RWPE1 (cell line): Measurements from ENCODE around the gene MRPS18A.

ENCODE experiments used
- CTCF ChIA-PET: fragments of 350-600 bp; sonication (Branson Sonifier 250); formaldehyde crosslinking; extraction: SDS; loops from one replicate; lab custom pipeline; 2021; lab: Yijun Ruan, JAX
- POLR2A ChIA-PET: fragments of 400-600 bp; formaldehyde crosslinking; extraction: SDS; loops from one replicate; lab custom pipeline; 2020; ENCODE audit warnings: antibody characterized with exemption; ENCODE audit not compliant: low non-redundant PET; lab: Yijun Ruan, JAX
- DNase-seq: peaks from one replicate; pipeline ENCODE4 v3.0.0; 2012; ENCODE audit warnings: low spot score
- H3K27ac ChIP-seq: fragments of 450-650 bp; 2 replicates; pipeline ENCODE4 v1.5.1; 2017
- CTCF ChIP-seq: fragments of 450-650 bp; conservative IDR thresholded peaks from 2 replicates; pipeline ENCODE4 v1.5.1; 2017; ENCODE audit warnings: low read depth, mild to moderate bottlenecking

MRPS18A gene

GRCh38 chr6:43733471-43734293 lies 46.1 kb upstream of the MRPS18A start:
- POLR2A ChIA-PET, result no interaction called here
- DNase-seq, result peak; percentile 46
- CTCF ChIA-PET, result interaction anchor here (0.6 to 1.1 kb wide), 2 partner anchors 36 to 58 kb away, joined by 3 to 6 read pairs; no protein-coding TSS in a partner anchor
- peak overlapping the region; percentile 94 for H3K27ac ChIP-seq
- no peak for TF ChIP-seq CTCF

DNA sequence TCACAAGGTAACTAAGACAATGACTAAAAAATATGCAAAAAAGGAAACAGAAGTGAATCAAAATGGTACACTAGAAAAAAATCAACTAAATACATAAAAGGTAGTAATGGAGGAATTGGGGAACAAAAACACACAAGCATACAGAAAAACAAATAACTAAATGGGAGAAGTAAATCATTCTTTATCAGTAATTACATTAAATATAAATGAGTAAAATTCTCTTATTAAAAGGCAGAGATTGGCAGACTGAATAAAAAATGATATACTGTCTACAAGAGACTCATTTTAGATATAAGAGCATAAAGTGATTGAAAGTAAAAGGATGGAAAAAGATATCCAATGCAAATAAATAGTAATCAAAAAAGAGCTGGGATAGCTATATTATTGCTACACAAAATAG lies 43.0 kb upstream of the MRPS18A start:
- ChIA-PET POLR2A (no interaction called here), CTCF (no interaction called here)
- no peak overlapping the region for H3K27ac ChIP-seq
- TF ChIP-seq CTCF, result no peak
- DNase-seq, result no peak

- CTCF ChIA-PET, result interaction anchor here (0.5 kb wide), 1 partner anchor 373 kb away, joined by 4 read pairs; no protein-coding TSS in a partner anchor
- no peak for DNase-seq
- H3K27ac ChIP-seq, result no peak overlapping the region
- POLR2A ChIA-PET, result no interaction called here
- TF ChIP-seq CTCF, result no peak
Measured at GRCh38 chr6:43729537-43729936, 41.9 kb upstream of the MRPS18A start.

DNA sequence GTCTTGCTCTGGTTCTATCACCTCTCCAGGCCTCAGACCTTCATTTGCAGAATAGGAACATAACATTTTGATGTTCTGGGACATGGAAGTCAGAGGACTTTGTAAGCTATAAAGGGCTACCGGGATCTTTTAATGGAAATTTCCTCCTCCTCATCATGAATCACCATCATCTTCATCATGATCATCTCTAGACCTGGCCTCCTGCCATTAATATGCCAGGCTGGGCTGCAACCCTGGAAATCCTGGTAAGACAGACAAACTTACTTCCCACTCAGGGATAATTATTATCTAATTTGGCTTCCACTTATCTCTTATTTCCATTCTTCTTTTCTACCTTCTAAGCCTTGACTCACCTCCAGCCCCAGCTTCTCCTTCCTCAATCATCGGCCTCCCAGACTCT lies 41.0 kb upstream of the MRPS18A start:
- CTCF ChIA-PET, result interaction anchor here (0.6 to 0.9 kb wide), 2 partner anchors 40 to 49 kb away, joined by 3 to 5 read pairs; no protein-coding TSS in a partner anchor
- no peak for TF ChIP-seq CTCF
- no peak for DNase-seq
- 0 out of 2 replicates have a peak overlapping the region, but pooled peaks have one; percentile 15 for H3K27ac ChIP-seq
- POLR2A ChIA-PET, result no interaction called here

GRCh38 chr6:43727634-43728033 lies 40.0 kb upstream of the MRPS18A start:
- H3K27ac ChIP-seq, result no peak overlapping the region
- CTCF ChIA-PET, result interaction anchor here (0.9 kb wide), 1 partner anchor 41 kb away, joined by 5 read pairs; no protein-coding TSS in a partner anchor
- POLR2A ChIA-PET, result no interaction called here
- no peak for TF ChIP-seq CTCF
- DNase-seq, result no peak

DNA sequence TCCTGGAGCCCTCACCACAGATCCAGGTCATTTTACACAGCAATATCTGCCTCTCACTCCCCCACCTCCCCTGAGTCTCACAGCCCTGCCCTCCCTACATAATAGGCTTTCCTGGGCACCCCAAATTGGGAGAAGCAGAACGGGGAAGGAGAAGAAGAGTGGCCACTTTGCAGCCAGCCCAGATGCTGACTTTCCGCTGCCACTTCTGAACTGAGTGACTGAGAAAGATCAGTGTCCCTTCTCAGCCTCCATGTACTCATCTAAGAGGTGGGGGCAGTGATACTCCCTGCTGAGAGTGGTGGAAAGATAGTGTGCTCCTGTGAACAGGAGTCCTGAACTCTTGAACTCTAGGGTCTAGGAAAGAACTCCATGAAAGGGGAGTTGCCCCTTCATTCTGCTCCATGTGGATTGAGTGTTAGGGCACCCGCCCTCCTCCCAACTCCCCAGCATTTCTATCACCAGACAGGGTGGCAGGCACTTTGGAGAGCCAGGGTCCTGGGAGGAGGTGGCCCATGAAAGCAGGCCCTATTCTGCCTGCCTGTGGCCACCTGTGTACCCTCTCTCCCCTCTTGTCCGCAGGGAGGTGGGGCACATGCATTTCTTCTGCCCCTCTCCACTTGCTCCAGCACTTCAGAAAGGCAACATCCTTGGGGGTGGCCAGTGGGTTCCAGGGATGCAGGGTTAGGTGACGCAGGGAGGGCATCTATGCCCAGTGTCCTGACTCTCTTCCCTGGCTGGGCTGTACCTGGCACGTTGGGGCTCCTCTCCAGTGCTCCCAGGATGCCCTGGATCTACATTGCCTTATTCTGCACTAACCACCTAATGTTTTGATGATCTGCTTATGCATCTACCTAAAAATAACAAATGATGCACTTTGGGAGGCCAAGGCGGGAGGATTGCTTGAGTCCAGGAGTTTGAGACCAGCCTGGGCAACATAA lies 38.3 kb upstream of the MRPS18A start:
- POLR2A ChIA-PET, result interaction anchor here (0.8 to 1.2 kb wide), 4 partner anchors 10 to 47 kb away, joined by 3 to 5 read pairs (median 4); partner anchors contain the start of gene VEGFA
- H3K27ac ChIP-seq, result peak overlapping the region; percentile 83
- DNase-seq, result no peak
- no peak for TF ChIP-seq CTCF
- CTCF ChIA-PET, result interaction anchor here (1.5 to 1.6 kb wide), 2 partner anchors 49 to 59 kb away, joined by 4 to 8 read pairs; no protein-coding TSS in a partner anchor
